Vagina (tissue), 2 donors: ENCODE data around the gene CD46. TPM values are rescaled to one million over a fixed set of nuclear protein-coding genes. Genes with fewer than 3 reads are reported as not detected.

Source experiments
- DNase-seq, 2 donors: peaks; one replicate each; pipeline ENCODE4 v3.0.0-alpha.2; 2017; ENCODE audit errors: extremely low spot score in 2 of 2
- H3K27ac ChIP-seq: fragments of 200-600 bp; sonication (generic); one replicate; pipeline ENCODE4 v1.5.1; 2019
- H3K27me3 ChIP-seq: fragments of 200-600 bp; sonication (generic); one replicate; pipeline ENCODE4 v1.5.1; 2019
- H3K36me3 ChIP-seq, 2 donors: fragments of 200-600 bp; sonication (generic); one replicate each; pipeline ENCODE4 v1.5.1; 2017 to 2019
- H3K4me1 ChIP-seq: fragments of 200-600 bp; sonication (generic); one replicate; pipeline ENCODE4 v1.5.1; 2019
- H3K4me3 ChIP-seq, 2 donors: fragments of 200-600 bp; sonication (generic); 1 replicate in 1 of 2; 2 replicates in 1 of 2; pipeline ENCODE4 v1.5.1; 2016 to 2019
- H3K9me3 ChIP-seq: fragments of 200-600 bp; sonication (generic); one replicate; pipeline ENCODE4 v1.5.1; 2019
- CTCF ChIP-seq, 3 experiments: fragments of 450-650 bp in 2 of 3; fragments of 200-600 bp in 1 of 3; sonication (generic) in 1 of 3; IDR thresholded peaks; one replicate each; pipeline ENCODE4 v1.5.1; 2017 to 2019; ENCODE audit warnings: antibody characterized with exemption in 3 of 3, mild to moderate bottlenecking in 2 of 3, moderate library complexity in 2 of 3
- POLR2A ChIP-seq, 2 donors: fragments of 450-650 bp; IDR thresholded peaks; one replicate each; pipeline ENCODE4 v1.6.1; 2017; ENCODE audit warnings: antibody characterized with exemption in 2 of 2, mild to moderate bottlenecking in 2 of 2, moderate library complexity in 2 of 2
- POLR2AphosphoS5 ChIP-seq, 2 donors: sonication (generic); formaldehyde crosslinking; IDR thresholded peaks; one replicate each; pipeline ENCODE4 v1.9.0; 2017; ENCODE audit warnings: antibody characterized with exemption in 2 of 2, mild to moderate bottlenecking in 2 of 2, low read depth in 1 of 2; ENCODE audit not compliant: insufficient read depth in 1 of 2
- intact Hi-C: fragments of 100-400 bp; cut with DNase I; formaldehyde crosslinking; loops from one replicate; pipeline ENCODE4 v1.15.1; 2023
- total RNA-seq: library from RNA; depleted of rRNA; stranded (reverse); fragments of >200 nt; gene quantifications from one replicate; pipeline ENCODE4 v1.2.3, GENCODE V29; 2016

The CD46 gene
- total RNA-seq, 1 donor from 2014 or later: 143 TPM

GRCh38 chr1:207822124-207822601 lies 70.3 kb downstream of the CD46 start:
- Histone ChIP-seq H3K4me1 (peaks cover 86% of the 10 kb centered on the region), H3K4me3 (peak overlapping the region; percentile 57 to 81), H3K36me3 (peaks cover 0 to 8% of the 10 kb centered on the region in 2 donors), H3K27me3 (no peaks in the 10 kb centered on the region), H3K27ac (peak overlapping the region; percentile 94), H3K9me3 (no peaks in the 10 kb centered on the region)
- no peak for TF ChIP-seq POLR2A (IDR thresholded peaks at IDR 0.05)
- TF ChIP-seq CTCF (IDR thresholded peaks at IDR 0.05): no peak
- TF ChIP-seq POLR2AphosphoS5 (IDR thresholded peaks at IDR 0.05; ENCODE audit: insufficient read depth in 1 of 2, low read depth in 1 of 2): no peak
- intact Hi-C loops: no loop called here
- DNase-seq: no peak

GRCh38 chr1:207822602-207823451 lies 71.0 kb downstream of the CD46 start:
- TF ChIP-seq CTCF (IDR thresholded peaks at IDR 0.05) (peak in 1 of 3 experiments; percentile 6), POLR2A (IDR thresholded peaks at IDR 0.05) (no peak), POLR2AphosphoS5 (IDR thresholded peaks at IDR 0.05; ENCODE audit: insufficient read depth in 1 of 2, low read depth in 1 of 2) (peak; percentile 57 to 69)
- DNase-seq: no peak
- peaks cover 86% of the 10 kb centered on the region for H3K4me1 ChIP-seq
- no peaks in the 10 kb centered on the region for H3K9me3 ChIP-seq
- intact Hi-C loops: no loop called here
- no peaks in the 10 kb centered on the region for H3K27me3 ChIP-seq
- peak overlapping the region; percentile 57 to 81 for H3K4me3 ChIP-seq
- peak overlapping the region; percentile 94 for H3K27ac ChIP-seq
- peaks cover 0 to under 1% of the 10 kb centered on the region in 2 donors for H3K36me3 ChIP-seq

GRCh38 chr1:207823531-207823879 lies 71.7 kb downstream of the CD46 start:
- Histone ChIP-seq H3K4me3 (peak overlapping the region; percentile 57 to 81), H3K4me1 (peaks cover 89% of the 10 kb centered on the region), H3K27ac (peak overlapping the region; percentile 94), H3K27me3 (no peaks in the 10 kb centered on the region), H3K9me3 (no peaks in the 10 kb centered on the region), H3K36me3 (no peaks in the 10 kb centered on the region)
- DNase-seq: no peak
- TF ChIP-seq POLR2AphosphoS5 (IDR thresholded peaks at IDR 0.05; ENCODE audit: insufficient read depth in 1 of 2, low read depth in 1 of 2): no peak
- no peak for TF ChIP-seq CTCF (IDR thresholded peaks at IDR 0.05)
- no peak for TF ChIP-seq POLR2A (IDR thresholded peaks at IDR 0.05)
- intact Hi-C loops: no loop called here

GRCh38 chr1:207823880-207824566 lies 72.2 kb downstream of the CD46 start:
- peaks cover 89% of the 10 kb centered on the region for H3K4me1 ChIP-seq
- H3K36me3 ChIP-seq: no peaks in the 10 kb centered on the region
- peak overlapping the region; percentile 57 to 81 for H3K4me3 ChIP-seq
- no peaks in the 10 kb centered on the region for H3K9me3 ChIP-seq
- no peaks in the 10 kb centered on the region for H3K27me3 ChIP-seq
- H3K27ac ChIP-seq: peak overlapping the region; percentile 94
- intact Hi-C loops: no loop called here
- no peak for DNase-seq
- TF ChIP-seq POLR2A (IDR thresholded peaks at IDR 0.05) (peak in 1 of 2 donors; percentile 72), CTCF (IDR thresholded peaks at IDR 0.05) (peak in 1 of 3 experiments; percentile 89), POLR2AphosphoS5 (IDR thresholded peaks at IDR 0.05; ENCODE audit: insufficient read depth in 1 of 2, low read depth in 1 of 2) (peak; percentile 72 to 79)
